Endothelial cell of umbilical vein (primary cell): ENCODE measurements around the gene PRDM11. TPM values are rescaled to one million over a fixed set of nuclear protein-coding genes. Genes with fewer than 3 reads are reported as not detected.

ENCODE experiments used
- BruUV-seq: library from RNA; stranded (reverse); fragments of 400-500 nt; replicated peaks from 2 replicates; lab custom pipeline; 2021; lab: Mats Ljungman, UMichigan
- CTCF ChIA-PET: fragments of 300-600, 350-600 bp; sonication (Branson Sonifier 250); formaldehyde crosslinking; loops from one replicate; lab custom pipeline; 2021; ENCODE audit warnings: antibody characterized with exemption, inconsistent platforms; lab: Charles Lee
- POLR2A ChIA-PET: fragments of 300-600, 350-600 bp; sonication (Branson Sonifier 250); formaldehyde crosslinking; loops from one replicate; lab custom pipeline; 2021; ENCODE audit warnings: antibody characterized with exemption, inconsistent platforms; lab: Charles Lee
- DNase-seq: peaks from one replicate; pipeline ENCODE4 v3.0.0-alpha.2; 2011; ENCODE audit warnings: low read depth, low spot score
- FAIRE-seq: peaks from 2 replicates; lab custom pipeline; 2011; peaks lifted over from hg19 to GRCh38; lab: Jason Lieb, UNC
- H2AFZ ChIP-seq: 2 replicates; pipeline ENCODE4 v1.6.0; 2012; ENCODE audit warnings: low read depth, low read length, control low read depth, inconsistent platforms
- H3K27ac ChIP-seq: 2 replicates; pipeline ENCODE4 v1.5.1; 2011; ENCODE audit warnings: low read depth, mild to moderate bottlenecking, control low read depth, low read length, moderate library complexity; ENCODE audit not compliant: insufficient read depth
- H3K27me3 ChIP-seq, 2 experiments: 2 replicates each; pipeline versions ENCODE4 v1.6.0 to v1.6.1; 2011; ENCODE audit warnings: low read length in 2 of 2, mixed read lengths in 1 of 2; ENCODE audit not compliant: control insufficient read depth in 2 of 2, insufficient read depth in 2 of 2
- H3K36me3 ChIP-seq, 2 experiments: 2 replicates in 1 of 2; 3 replicates in 1 of 2; pipeline ENCODE4 v1.5.1; 2011; ENCODE audit warnings: low read length in 2 of 2, mild to moderate bottlenecking in 1 of 2, moderate library complexity in 1 of 2; ENCODE audit not compliant: control insufficient read depth in 2 of 2, insufficient read depth in 2 of 2; ENCODE audit errors: extremely low read depth in 1 of 2
- H3K4me1 ChIP-seq: 3 replicates; pipeline ENCODE4 v1.5.1; 2011; ENCODE audit warnings: mild to moderate bottlenecking, low read length; ENCODE audit not compliant: control insufficient read depth, insufficient read depth; ENCODE audit errors: extremely low read depth
- H3K4me2 ChIP-seq: 2 replicates; pipeline ENCODE4 v1.6.1; 2011; ENCODE audit warnings: low read length, control low read depth, mixed read lengths; ENCODE audit not compliant: insufficient read depth
- H3K4me3 ChIP-seq, 3 experiments: fragments of 200-600 bp in 1 of 3; sonication (generic), shearing (Covaris generic) in 1 of 3; replicated peaks in 1 of 3; 2 replicates each; pipeline ENCODE4 v1.5.1; 2011 to 2016; ENCODE audit warnings: control low read depth in 3 of 3, low read length in 3 of 3, mild to moderate bottlenecking in 2 of 3, inconsistent platforms in 1 of 3, low read depth in 1 of 3, moderate library complexity in 1 of 3; ENCODE audit not compliant: insufficient read depth in 1 of 3
- H3K79me2 ChIP-seq: 2 replicates; pipeline ENCODE4 v1.6.0; 2012; ENCODE audit warnings: low read length, inconsistent platforms; ENCODE audit not compliant: control insufficient read depth, insufficient read depth
- H3K9ac ChIP-seq: replicated peaks from 2 replicates; pipeline ENCODE3; 2011; ENCODE audit warnings: low read length, control low read depth; ENCODE audit not compliant: insufficient read depth; ENCODE audit errors: extremely low read depth
- H3K9me1 ChIP-seq: replicated peaks from 3 replicates; pipeline ENCODE4 v1.6.0; 2011; ENCODE audit warnings: mild to moderate bottlenecking, low read length; ENCODE audit not compliant: control insufficient read depth, insufficient read depth; ENCODE audit errors: extremely low read depth
- H3K9me3 ChIP-seq: replicated peaks from 2 replicates; pipeline ENCODE4 v1.5.1; 2012; ENCODE audit warnings: low read length, inconsistent platforms; ENCODE audit not compliant: control insufficient read depth, insufficient read depth
- H4K20me1 ChIP-seq: replicated peaks from 2 replicates; pipeline ENCODE3; 2011; ENCODE audit warnings: mild to moderate bottlenecking, low read length; ENCODE audit not compliant: control insufficient read depth, insufficient read depth; ENCODE audit errors: extremely low read depth
- CTCF ChIP-seq, 2 donors: IDR thresholded peaks; 1 replicate in 1 of 2; 2 replicates in 1 of 2; pipeline ENCODE4 v1.5.1; 2011; ENCODE audit warnings: low read length in 2 of 2, mild to moderate bottlenecking in 2 of 2, moderate library complexity in 2 of 2, control low read depth in 1 of 2, inconsistent platforms in 1 of 2, low read depth in 1 of 2; ENCODE audit not compliant: insufficient read depth in 1 of 2; ENCODE audit errors: extremely low read depth in 1 of 2
- EZH2 ChIP-seq: IDR thresholded peaks from 2 replicates; pipeline ENCODE4 v1.6.1; 2012; ENCODE audit warnings: borderline replicate concordance, low read depth, mild to moderate bottlenecking, moderate library complexity, low read length, inconsistent platforms; ENCODE audit not compliant: severe bottlenecking
- FOS ChIP-seq: IDR thresholded peaks from 2 replicates; pipeline ENCODE4 v1.6.1; 2011; ENCODE audit warnings: mild to moderate bottlenecking, low read length, moderate library complexity, borderline replicate concordance; ENCODE audit not compliant: insufficient read depth
- GATA2 ChIP-seq: IDR thresholded peaks from 2 replicates; pipeline ENCODE4 v1.7.0; 2011; ENCODE audit warnings: low read depth, mild to moderate bottlenecking, moderate library complexity, mixed read lengths, low read length; ENCODE audit not compliant: insufficient read length, insufficient read depth
- JUN ChIP-seq: IDR thresholded peaks from 2 replicates; pipeline ENCODE4 v1.6.1; 2011; ENCODE audit warnings: borderline replicate concordance, low read depth; ENCODE audit not compliant: insufficient read length, insufficient read depth
- MAX ChIP-seq: IDR thresholded peaks from 2 replicates; pipeline ENCODE4 v1.6.1; 2011; ENCODE audit not compliant: insufficient read depth, insufficient read length
- MYC ChIP-seq: IDR thresholded peaks from one replicate; pipeline ENCODE4 v1.6.1; 2011; ENCODE audit warnings: mild to moderate bottlenecking, low read depth, low read length
- POLR2A ChIP-seq: IDR thresholded peaks from 2 replicates; pipeline ENCODE4 v1.6.1; 2012; ENCODE audit warnings: low read depth, mild to moderate bottlenecking, control low read depth, low read length
- POLR2AphosphoS5 ChIP-seq: IDR thresholded peaks from 2 replicates; pipeline ENCODE4 v1.6.1; 2012; ENCODE audit warnings: low read depth, mild to moderate bottlenecking, control low read depth, low read length, moderate library complexity; ENCODE audit not compliant: insufficient read depth
- dilution Hi-C: fragments of 300-500 bp; cut with MboI; formaldehyde crosslinking; loops from one replicate; pipeline ENCODE4 v1.15.0; 2019; ENCODE audit warnings: low sequenced_read_pairs; ENCODE audit not compliant: extremely low pct_ligation_motif_present
- intact Hi-C: fragments of 100-400 bp; cut with micrococcal nuclease; formaldehyde crosslinking; loops from one replicate; pipeline ENCODE4 v1.10.0; 2022
- polyA plus RNA-seq, 4 experiments: library from polyadenylated mRNA; depleted of rRNA in 3 of 4; stranded (reverse) in 3 of 4; unstranded in 1 of 4; fragments of >200 nt; gene quantifications; 2 replicates each; pipeline versions ENCODE4 v1.2.1 to v1.2.3, GENCODE V29; 2011 to 2012; ENCODE audit warnings: missing spikeins in 1 of 4
- total RNA-seq: library from RNA; stranded (reverse); gene quantifications from 2 replicates; pipeline ENCODE4 v1.2.3, GENCODE V29; 2021

Gene PRDM11
- total and polyA plus RNA-seq, 2 donors (not counting 3 experiments of a cell fraction or from before 2014, with no cell fraction given) = 6.9 to 14.1 TPM

GRCh38 chr11:45243967-45244366 lies 97.5 kb downstream of the PRDM11 start:
- intact Hi-C loops (no loop called here), dilution Hi-C loops (no loop called here)
- ChIA-PET CTCF (interaction anchor here (0.8 to 5.2 kb wide), 4 partner anchors 9 to 133 kb away, joined by 3 to 33 read pairs (median 12); no protein-coding TSS in a partner anchor), POLR2A (no interaction called here)
- H3K9ac ChIP-seq = no peak overlapping the region
- H3K4me3 ChIP-seq = no peak overlapping the region
- FAIRE-seq = no peak
- no peaks in the 10 kb centered on the region for H3K79me2 ChIP-seq
- H3K9me3 ChIP-seq = no peaks in the 10 kb centered on the region
- H3K4me1 ChIP-seq = no peaks in the 10 kb centered on the region
- H3K27me3 ChIP-seq = peaks cover 4 to 6% of the 10 kb centered on the region in 2 experiments
- DNase-seq = no peak
- BruUV-seq = no TSS peak
- TF ChIP-seq JUN = no peak
- TF ChIP-seq GATA2 = no peak
- TF ChIP-seq CTCF (IDR thresholded peaks at IDR 0.05; ENCODE audit: extremely low read depth in 1 of 2, insufficient read depth in 1 of 2, low read depth in 1 of 2, low read length in 2 of 2) = no peak
- no peak for TF ChIP-seq POLR2A
- TF ChIP-seq MYC = no peak
- no peak for TF ChIP-seq FOS
- TF ChIP-seq MAX = no peak
- no peak for TF ChIP-seq EZH2
- no peak for TF ChIP-seq POLR2AphosphoS5
- H3K27ac ChIP-seq = no peak overlapping the region
- no peak overlapping the region for H3K4me2 ChIP-seq
- H3K9me1 ChIP-seq = no peaks in the 10 kb centered on the region
- H3K36me3 ChIP-seq = no peaks in the 10 kb centered on the region
- no peaks in the 10 kb centered on the region for H4K20me1 ChIP-seq
- no peak overlapping the region for H2AFZ ChIP-seq
